GM23338 (cell line): ENCODE measurements around the gene COPZ1. TPM values are rescaled to one million over a fixed set of nuclear protein-coding genes. Genes with fewer than 3 reads are reported as not detected.

Experiments used
- ATAC-seq: fragments of 200-7000 bp; cut with Tn5 transposase; 3 replicates; pipeline ENCODE4 v1.9.1; 2020
- DNase-seq: peaks from one replicate; pipeline ENCODE4 v3.0.0-alpha.2; 2015; ENCODE audit warnings: low spot score
- H2AFZ ChIP-seq: fragments of 200-600 bp; sonication (generic); 2 replicates; pipeline ENCODE4 v1.8.0; 2016; ENCODE audit warnings: antibody characterized with exemption, mild to moderate bottlenecking, moderate library complexity
- H3F3A ChIP-seq: fragments of 200-600 bp; sonication (generic); replicated peaks from 2 replicates; pipeline ENCODE4 v1.8.0; 2017; ENCODE audit warnings: antibody characterized with exemption, mixed run types, low read depth
- H3K27ac ChIP-seq: fragments of 200-600 bp; sonication (generic); 2 replicates; pipeline ENCODE4 v1.6.1; 2016; ENCODE audit warnings: low read depth
- H3K27me3 ChIP-seq: fragments of 200-600 bp; sonication (generic); 2 replicates; pipeline ENCODE4 v1.8.0; 2016; ENCODE audit warnings: mild to moderate bottlenecking, mixed run types, moderate library complexity; ENCODE audit not compliant: insufficient read depth
- H3K36me3 ChIP-seq: fragments of 200-600 bp; sonication (generic); 2 replicates; pipeline ENCODE4 v1.8.0; 2016; ENCODE audit warnings: mild to moderate bottlenecking; ENCODE audit not compliant: insufficient read depth
- H3K4me1 ChIP-seq: fragments of 200-600 bp; sonication (generic); 2 replicates; pipeline ENCODE4 v1.8.0; 2016; ENCODE audit warnings: mild to moderate bottlenecking, moderate library complexity; ENCODE audit not compliant: insufficient read depth
- H3K4me2 ChIP-seq: fragments of 200-600 bp; sonication (generic); 2 replicates; pipeline ENCODE4 v1.7.1; 2017; ENCODE audit warnings: mixed run types
- H3K4me3 ChIP-seq: fragments of 200-600 bp; sonication (generic); 2 replicates; pipeline ENCODE4 v1.6.1; 2016; ENCODE audit warnings: mixed run types
- H3K79me2 ChIP-seq: fragments of 200-600 bp; sonication (generic); replicated peaks from 2 replicates; pipeline ENCODE4 v1.8.0; 2017; ENCODE audit warnings: mild to moderate bottlenecking; ENCODE audit not compliant: insufficient read depth
- H3K9me2 ChIP-seq: fragments of 200-600 bp; sonication (generic); 2 replicates; pipeline ENCODE4 v1.8.0; 2017; ENCODE audit not compliant: insufficient read depth
- H4K20me1 ChIP-seq: fragments of 200-600 bp; sonication (generic); replicated peaks from 2 replicates; pipeline ENCODE4 v1.8.0; 2017; ENCODE audit warnings: mild to moderate bottlenecking; ENCODE audit not compliant: insufficient read depth
- H3K27ac Mint-ChIP-seq: 2 replicates; pipeline ENCODE4 v1.8.0; 2020; ENCODE audit warnings: inconsistent platforms, mild to moderate bottlenecking, moderate library complexity, mixed read lengths
- H3K27me3 Mint-ChIP-seq: 3 replicates; pipeline ENCODE4 v1.8.0; 2022; ENCODE audit warnings: low read depth, mild to moderate bottlenecking, moderate library complexity, mixed read lengths, inconsistent platforms; ENCODE audit not compliant: insufficient read depth, poor library complexity
- H3K36me3 Mint-ChIP-seq: 3 replicates; pipeline ENCODE4 v1.8.0; 2021; ENCODE audit warnings: low read depth, mild to moderate bottlenecking, inconsistent platforms, moderate library complexity, mixed read lengths
- H3K4me1 Mint-ChIP-seq: 3 replicates; pipeline ENCODE4 v1.8.0; 2020; ENCODE audit warnings: mild to moderate bottlenecking, inconsistent platforms, mixed read lengths
- H3K4me3 Mint-ChIP-seq: 3 replicates; pipeline ENCODE4 v1.8.0; 2021; ENCODE audit warnings: moderate library complexity, mild to moderate bottlenecking, inconsistent platforms, mixed read lengths
- H3K9me3 Mint-ChIP-seq: 3 replicates; pipeline ENCODE4 v1.8.0; 2020; ENCODE audit warnings: moderate library complexity, mild to moderate bottlenecking, inconsistent platforms, mixed read lengths
- CREB1 ChIP-seq: fragments of 250-450 bp; sonication (Bioruptor Pico); IDR thresholded peaks from 2 replicates; pipeline ENCODE4 v1.5.0; 2020; ENCODE audit warnings: low read depth, mild to moderate bottlenecking, moderate library complexity
- EZH2phosphoT487 ChIP-seq: fragments of 200-600 bp; sonication (generic); IDR thresholded peaks from one replicate; pipeline ENCODE4 v1.8.1; 2018; ENCODE audit warnings: antibody characterized with exemption; ENCODE audit not compliant: unreplicated experiment
- NANOG ChIP-seq: IDR thresholded peaks from 2 replicates; pipeline ENCODE4 v1.6.1; 2016; ENCODE audit warnings: antibody characterized with exemption, borderline replicate concordance
- STAT1 ChIP-seq: IDR thresholded peaks from one replicate; pipeline ENCODE4 v1.6.1; 2016; ENCODE audit warnings: antibody characterized with exemption; ENCODE audit not compliant: unreplicated experiment
- ZNF114 ChIP-seq: fragments of 250-450 bp; sonication (Bioruptor Pico); IDR thresholded peaks from 2 replicates; pipeline ENCODE4 v1.5.0; 2020; ENCODE audit warnings: mild to moderate bottlenecking, moderate library complexity
- polyA plus RNA-seq: library from polyadenylated mRNA; unstranded; fragments of >200 nt; fragmentation: Nextera tagmentation; extraction: Ambion mirVana; gene quantifications from 2 replicates; pipeline ENCODE4 v1.2.1, GENCODE V29; 2016
- total RNA-seq: library from RNA; depleted of rRNA; stranded (reverse); fragments of >200 nt; shearing (Covaris generic); gene quantifications from 2 replicates; pipeline ENCODE4 v1.2.3, GENCODE V29; 2014
- TF ChIP-seq, protein P1 (sequence below), 2 experiments: fragments of 200-600 bp in 1 of 2; sonication (generic) in 1 of 2; conservative IDR thresholded peaks; 2 replicates each; pipeline versions ENCODE4 v1.5.1 to v1.6.1; 2016 to 2017; ENCODE audit warnings: antibody characterized with exemption in 2 of 2, low read depth in 2 of 2, mild to moderate bottlenecking in 2 of 2, moderate library complexity in 1 of 2
- TF ChIP-seq, protein P2 (sequence below): IDR thresholded peaks from 2 replicates; pipeline ENCODE4 v1.6.1; 2016; ENCODE audit warnings: antibody characterized with exemption

Gene COPZ1
- total and polyA plus RNA-seq, 2 experiments from 2014 or later: 79.9 to 91.2 TPM

DNA sequence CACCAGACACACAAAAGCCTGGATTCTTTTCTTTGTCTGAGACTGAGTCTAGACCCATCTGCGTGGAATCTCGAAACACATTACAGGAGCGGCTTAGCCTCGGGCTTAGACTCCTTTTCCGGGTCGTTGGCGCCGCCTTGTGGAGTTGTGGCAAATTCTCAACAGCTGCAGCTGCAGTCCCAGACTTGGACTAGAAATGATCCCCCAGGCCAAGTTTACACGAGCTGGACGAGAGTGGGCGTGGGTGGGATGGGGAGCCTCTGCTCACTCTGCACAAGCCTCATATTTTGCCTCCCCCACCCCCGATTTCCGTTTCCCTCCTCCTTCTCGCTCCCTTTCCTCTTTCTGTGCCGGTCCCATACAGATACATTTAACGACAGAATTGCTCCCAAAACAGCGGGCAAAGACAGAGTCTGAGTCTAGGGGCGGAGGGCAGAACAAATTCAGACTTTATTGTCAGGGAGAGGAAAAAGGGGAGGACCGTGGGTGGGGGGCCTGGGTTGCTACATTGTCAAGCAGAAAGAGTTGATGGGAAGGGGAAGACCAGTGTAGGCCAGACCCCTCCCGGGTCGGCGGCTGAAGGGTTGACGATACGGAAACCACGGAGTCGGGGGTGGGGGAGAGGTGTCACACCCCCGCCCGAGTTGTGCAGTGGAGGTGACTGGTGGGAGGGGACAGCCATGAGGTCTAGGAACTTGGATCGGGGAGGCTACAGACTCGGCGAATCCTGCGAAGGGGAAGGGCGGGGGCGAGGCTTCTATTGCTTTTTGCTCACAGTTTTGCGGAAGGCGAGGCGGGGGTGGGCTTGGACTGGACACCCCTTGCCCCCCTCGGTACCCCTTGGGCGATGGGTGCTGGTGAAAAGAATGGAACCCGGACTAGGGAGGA lies 44.0 kb downstream of the COPZ1 start:
- ATAC-seq (peak; percentile 51), DNase-seq (peak; percentile 91)
- no peak overlapping the region for H3K27ac ChIP-seq
- peaks cover 41% of the 10 kb centered on the region for H3K27me3 ChIP-seq
- peaks cover 14% of the 10 kb centered on the region for H3K4me1 ChIP-seq
- H3K79me2 ChIP-seq: no peaks in the 10 kb centered on the region
- no peaks in the 10 kb centered on the region for H3K9me3 Mint-ChIP-seq
- H3F3A ChIP-seq: peaks cover 4% of the 10 kb centered on the region
- peaks cover 26% of the 10 kb centered on the region for H3K27me3 Mint-ChIP-seq
- H3K4me2 ChIP-seq: peak overlapping the region; percentile 91
- peaks cover 13% of the 10 kb centered on the region for H3K36me3 Mint-ChIP-seq
- no peaks in the 10 kb centered on the region for H3K9me2 ChIP-seq
- peak overlapping the region; percentile 43; the same call in 1 of the 2 replicates for H2AFZ ChIP-seq
- TF ChIP-seq STAT1: no peak
- TF ChIP-seq, protein P1, sequence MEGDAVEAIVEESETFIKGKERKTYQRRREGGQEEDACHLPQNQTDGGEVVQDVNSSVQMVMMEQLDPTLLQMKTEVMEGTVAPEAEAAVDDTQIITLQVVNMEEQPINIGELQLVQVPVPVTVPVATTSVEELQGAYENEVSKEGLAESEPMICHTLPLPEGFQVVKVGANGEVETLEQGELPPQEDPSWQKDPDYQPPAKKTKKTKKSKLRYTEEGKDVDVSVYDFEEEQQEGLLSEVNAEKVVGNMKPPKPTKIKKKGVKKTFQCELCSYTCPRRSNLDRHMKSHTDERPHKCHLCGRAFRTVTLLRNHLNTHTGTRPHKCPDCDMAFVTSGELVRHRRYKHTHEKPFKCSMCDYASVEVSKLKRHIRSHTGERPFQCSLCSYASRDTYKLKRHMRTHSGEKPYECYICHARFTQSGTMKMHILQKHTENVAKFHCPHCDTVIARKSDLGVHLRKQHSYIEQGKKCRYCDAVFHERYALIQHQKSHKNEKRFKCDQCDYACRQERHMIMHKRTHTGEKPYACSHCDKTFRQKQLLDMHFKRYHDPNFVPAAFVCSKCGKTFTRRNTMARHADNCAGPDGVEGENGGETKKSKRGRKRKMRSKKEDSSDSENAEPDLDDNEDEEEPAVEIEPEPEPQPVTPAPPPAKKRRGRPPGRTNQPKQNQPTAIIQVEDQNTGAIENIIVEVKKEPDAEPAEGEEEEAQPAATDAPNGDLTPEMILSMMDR (conservative IDR thresholded peaks at IDR 0.05; ENCODE audit: low read depth in 2 of 2): peak; percentile 88 to 89
- no peak for TF ChIP-seq NANOG
- TF ChIP-seq ZNF114 (CRISPR knock-in tag): no peak
- TF ChIP-seq CREB1 (CRISPR knock-in tag): no peak
- peak overlapping the region; percentile 65 for H3K4me3 ChIP-seq
- no peaks in the 10 kb centered on the region for H3K36me3 ChIP-seq
- no peak overlapping the region for H3K27ac Mint-ChIP-seq
- peaks cover 29% of the 10 kb centered on the region for H3K4me1 Mint-ChIP-seq
- H3K4me3 Mint-ChIP-seq: peak overlapping the region; percentile 68
- H4K20me1 ChIP-seq: no peaks in the 10 kb centered on the region

DNA sequence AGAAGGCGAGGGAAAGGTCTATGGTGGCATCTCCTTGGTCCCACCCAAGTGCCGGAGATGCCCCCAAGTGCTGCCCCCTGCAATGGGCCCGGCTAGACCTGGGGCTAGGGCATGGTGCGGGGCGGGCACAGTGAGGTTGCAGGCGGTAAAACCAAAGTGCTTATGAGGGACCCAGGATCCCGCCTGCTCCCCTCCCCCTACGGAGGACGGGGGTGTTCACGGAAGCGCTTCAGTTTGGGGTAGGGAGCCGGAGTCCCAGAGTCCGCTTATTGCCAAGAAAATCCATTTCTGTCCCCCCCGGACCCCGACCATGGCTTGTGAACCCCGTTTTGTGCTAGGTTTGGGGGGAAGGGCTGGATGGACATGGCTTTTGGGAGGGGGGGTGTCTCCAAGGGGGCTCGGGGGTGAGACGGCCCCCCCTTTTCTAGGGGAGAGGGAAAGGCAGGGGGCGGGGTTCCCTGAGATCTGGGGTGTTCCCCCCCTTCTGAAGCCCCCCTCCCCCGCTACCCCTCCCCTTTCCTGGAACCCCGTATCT lies 44.7 kb downstream of the COPZ1 start:
- Mint-ChIP-seq H3K36me3 (peaks cover 13% of the 10 kb centered on the region), H3K4me3 (peak overlapping the region; percentile 68), H3K27ac (no peak overlapping the region), H3K9me3 (no peaks in the 10 kb centered on the region), H3K4me1 (peaks cover 32% of the 10 kb centered on the region), H3K27me3 (peaks cover 26% of the 10 kb centered on the region)
- Histone ChIP-seq H2AFZ (peak overlapping the region; percentile 43; the same call in 1 of the 2 replicates), H3K9me2 (no peaks in the 10 kb centered on the region), H4K20me1 (no peaks in the 10 kb centered on the region), H3K27me3 (peaks cover 36% of the 10 kb centered on the region), H3K27ac (no peak overlapping the region), H3K79me2 (no peaks in the 10 kb centered on the region), H3K36me3 (no peaks in the 10 kb centered on the region), H3F3A (peaks cover 4% of the 10 kb centered on the region), H3K4me2 (peak overlapping the region; percentile 91), H3K4me1 (peaks cover 14% of the 10 kb centered on the region), H3K4me3 (peak overlapping the region; percentile 65)
- ATAC-seq (peak; percentile 18), DNase-seq (no peak)
- TF ChIP-seq EZH2phosphoT487 (no peak), ZNF114 (CRISPR knock-in tag) (no peak)
- TF ChIP-seq, protein P2, sequence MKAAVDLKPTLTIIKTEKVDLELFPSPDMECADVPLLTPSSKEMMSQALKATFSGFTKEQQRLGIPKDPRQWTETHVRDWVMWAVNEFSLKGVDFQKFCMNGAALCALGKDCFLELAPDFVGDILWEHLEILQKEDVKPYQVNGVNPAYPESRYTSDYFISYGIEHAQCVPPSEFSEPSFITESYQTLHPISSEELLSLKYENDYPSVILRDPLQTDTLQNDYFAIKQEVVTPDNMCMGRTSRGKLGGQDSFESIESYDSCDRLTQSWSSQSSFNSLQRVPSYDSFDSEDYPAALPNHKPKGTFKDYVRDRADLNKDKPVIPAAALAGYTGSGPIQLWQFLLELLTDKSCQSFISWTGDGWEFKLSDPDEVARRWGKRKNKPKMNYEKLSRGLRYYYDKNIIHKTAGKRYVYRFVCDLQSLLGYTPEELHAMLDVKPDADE: no peak
